Measurements from ENCODE around the gene KRT28.
"Not testable (repeated sequence)": the region's sequence is repeated elsewhere in the genome, so short reads cannot be mapped to it uniquely, and the experiment has no call there.

The KRT28 gene

DNA sequence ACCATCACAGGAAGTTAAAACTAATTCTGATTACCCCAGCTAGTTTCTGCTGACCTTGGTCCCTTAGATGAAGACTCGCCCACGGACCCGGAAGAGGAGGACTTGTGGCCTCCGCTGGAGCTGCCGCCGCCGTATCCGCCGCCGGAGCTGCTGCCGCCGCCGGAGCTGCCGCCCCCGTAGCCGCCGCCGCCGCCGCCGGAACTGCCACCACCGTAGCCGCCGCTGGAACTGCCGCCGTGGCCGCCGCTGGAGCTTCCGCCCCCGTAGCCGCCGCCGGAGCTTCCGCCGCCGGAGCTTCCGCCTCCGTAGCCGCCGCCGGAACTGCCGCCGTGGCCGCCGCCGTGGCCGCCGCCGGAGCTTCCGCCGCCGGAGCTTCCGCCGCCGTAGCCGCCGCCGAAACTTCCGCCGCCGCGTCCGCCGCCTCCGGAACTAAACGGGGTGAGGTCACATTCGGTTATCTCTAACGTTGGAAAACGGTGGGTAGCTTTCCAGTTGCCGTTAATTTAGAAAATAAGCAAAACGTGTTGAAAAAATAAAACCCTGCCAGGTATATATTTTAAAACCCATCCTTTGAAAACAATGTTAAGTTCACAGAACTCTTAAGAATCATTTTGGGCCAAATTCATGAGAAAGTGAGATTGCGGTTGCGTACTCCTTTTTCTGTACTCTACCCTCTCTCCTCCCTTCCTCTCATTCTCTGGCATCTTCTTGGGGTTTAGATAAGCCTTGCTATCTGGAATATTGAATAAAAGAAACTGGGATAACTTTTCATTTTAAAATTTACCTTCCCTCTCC is 19.2 kb upstream of the KRT28 start:
- in situ Hi-C loops (cut with MboI; ENCODE audit: low sequenced_read_pairs), result no loop called here

DNA sequence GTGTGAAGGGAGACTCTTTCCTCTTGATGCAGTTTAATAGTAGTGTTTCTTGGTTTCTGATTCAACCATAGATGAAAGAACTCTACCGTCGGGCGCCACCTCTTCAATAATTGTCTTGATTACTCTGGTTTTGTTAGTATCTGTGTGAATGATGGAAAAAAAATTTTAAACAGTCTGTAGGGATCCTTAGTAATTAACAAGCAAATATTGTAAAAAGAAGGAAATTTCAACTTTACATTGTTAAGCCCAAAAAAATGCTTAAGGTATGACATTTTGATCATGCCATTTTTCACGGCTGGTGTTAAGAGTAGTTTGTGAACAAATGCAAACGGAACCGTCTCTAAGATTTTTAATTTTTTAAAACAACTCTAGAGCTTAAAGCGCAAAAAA is 18.6 kb upstream of the KRT28 start:
- in situ Hi-C loops (cut with MboI; ENCODE audit: low sequenced_read_pairs), result no loop called here

DNA sequence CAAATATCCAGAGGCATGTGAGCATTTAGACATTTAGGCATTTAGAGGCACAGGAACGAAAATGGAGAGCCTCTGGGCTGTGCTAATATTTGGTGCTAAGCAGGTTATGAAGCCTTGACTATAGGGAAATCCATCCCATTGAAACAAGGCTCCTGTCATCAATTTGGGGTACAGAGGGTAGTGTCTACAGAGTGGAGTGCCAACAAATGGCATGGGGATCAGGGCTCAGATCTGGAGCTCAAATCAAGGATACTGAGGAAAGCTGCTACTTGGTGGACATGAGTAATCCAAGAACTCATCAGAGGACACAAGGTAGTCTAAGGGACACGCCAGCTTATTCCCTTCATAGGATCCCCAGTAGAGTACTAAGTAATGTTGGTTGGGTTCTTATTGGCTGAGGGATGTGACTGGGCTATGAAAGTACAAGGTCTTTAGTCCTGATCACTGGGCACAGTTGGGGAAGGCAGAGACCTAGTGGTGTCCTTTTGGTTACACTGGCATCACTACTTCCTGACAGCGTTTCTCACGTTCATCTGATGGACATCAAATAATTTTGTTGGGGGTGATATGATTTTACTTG is 17.4 kb upstream of the KRT28 start:
- in situ Hi-C loops (cut with MboI; ENCODE audit: low sequenced_read_pairs), result no loop called here

DNA sequence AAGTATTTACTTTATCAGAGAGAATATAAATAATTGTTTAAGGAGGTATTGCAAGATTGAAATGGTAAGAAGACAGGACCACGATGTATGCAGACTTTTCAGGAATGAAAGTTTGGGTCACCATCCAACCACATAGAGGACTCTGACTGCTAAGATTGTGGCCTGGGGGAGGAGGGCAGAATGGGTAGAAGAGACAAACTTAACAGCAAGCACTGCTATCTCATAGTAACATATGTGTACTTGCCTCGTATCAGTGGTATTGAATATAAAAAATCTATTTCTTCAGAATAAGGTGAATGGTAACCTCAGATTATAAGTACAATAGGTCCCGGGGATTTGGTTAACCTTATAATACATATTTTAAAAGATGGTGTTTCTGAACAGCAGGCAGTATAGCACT is 16.8 kb upstream of the KRT28 start:
- in situ Hi-C loops (cut with MboI; ENCODE audit: low sequenced_read_pairs), result no loop called here

DNA sequence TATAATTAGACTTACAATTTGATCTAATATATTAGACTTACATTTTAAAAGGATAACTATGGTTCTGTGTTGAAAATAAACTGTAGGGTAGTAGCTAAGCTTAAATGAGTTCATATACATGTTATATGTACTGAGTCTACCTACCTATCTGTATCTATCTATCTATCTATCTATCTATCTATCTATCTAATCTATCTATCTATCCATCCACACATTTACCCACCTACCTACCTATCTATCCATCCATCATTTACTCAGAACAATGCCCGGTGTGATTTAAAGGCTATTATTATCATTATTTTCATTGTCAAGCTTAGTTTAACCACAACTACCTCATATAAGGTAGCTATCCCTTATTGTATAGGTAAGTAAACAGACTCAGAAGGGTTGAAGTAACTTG is 15.6 kb upstream of the KRT28 start:
- in situ Hi-C loops (cut with MboI; ENCODE audit: low sequenced_read_pairs), result no loop called here

DNA sequence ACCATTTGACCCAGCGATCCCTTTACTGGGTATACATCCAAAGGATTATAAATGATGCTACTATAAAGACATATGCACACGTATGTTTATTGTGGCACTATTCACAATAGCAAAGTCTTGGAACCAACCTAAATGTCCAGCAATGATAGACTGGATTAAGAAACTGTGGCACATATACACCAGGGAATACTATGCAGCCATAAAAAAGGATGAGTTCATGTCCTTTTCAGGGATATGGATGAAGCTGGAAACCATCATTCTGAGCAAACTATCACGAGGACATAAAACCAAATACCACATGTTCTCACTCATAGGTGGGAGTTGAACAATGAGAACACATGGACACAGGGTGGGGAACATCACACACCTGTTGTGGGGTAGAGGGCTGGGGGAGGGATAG is 14.9 kb upstream of the KRT28 start:
- in situ Hi-C loops (cut with MboI; ENCODE audit: low sequenced_read_pairs), result not testable (repeated sequence)

DNA sequence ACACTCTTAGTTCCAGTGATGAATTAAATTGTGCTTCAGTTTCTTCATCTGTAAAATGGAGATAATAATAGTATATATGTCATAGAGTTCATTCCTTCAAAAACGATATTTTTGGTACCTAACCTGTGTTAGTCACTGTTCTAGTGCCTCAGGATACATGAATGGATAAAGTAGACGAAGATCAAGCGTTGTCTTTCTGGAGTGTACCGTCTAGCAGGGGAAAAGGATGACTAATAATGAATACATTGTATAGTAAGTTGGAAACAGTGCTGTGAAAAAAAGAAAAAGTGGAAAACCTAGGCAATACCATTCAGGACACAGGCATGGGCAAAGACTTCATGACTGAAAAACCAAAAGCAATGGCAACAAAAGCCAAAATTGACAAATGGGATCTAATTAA is 14.0 kb upstream of the KRT28 start:
- in situ Hi-C loops (cut with MboI; ENCODE audit: low sequenced_read_pairs), result no loop called here

DNA sequence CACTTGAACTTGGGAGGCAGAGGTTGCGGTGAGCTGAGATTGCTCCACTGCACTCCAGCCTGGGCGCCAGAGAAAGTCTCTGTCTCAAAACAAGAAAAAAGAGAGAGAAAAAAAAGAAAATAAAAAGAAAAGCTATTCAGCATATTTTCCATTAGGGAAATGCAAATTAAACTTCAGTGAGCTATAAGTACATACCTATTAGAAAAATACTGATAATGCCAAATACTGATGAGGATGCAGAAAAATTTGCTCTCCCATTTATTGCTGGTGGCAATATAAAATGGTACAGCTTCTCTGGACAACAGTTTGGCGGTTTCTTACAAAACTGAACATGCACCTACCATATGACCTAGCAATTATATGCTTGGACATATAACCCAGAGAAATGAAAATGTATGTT is 12.9 kb upstream of the KRT28 start:
- in situ Hi-C loops (cut with MboI; ENCODE audit: low sequenced_read_pairs), result no loop called here

DNA sequence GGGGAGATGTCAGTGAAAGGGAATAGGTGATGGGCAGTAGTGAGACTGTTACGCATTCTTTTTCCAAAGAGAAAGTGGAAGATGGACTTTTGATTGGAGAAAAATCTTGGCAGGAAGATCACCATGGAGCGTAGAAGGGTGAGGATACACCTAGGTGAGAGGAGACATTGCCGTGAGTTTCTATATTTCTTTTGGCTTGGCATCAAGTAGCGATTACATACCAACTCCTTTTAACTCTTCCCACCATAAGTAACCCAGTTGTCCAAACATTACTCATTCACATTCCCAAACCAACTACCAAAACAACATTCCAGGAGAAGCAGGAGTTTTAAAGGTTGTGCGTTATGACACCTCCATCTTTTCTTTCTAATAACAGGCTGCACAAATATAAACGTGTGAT is 10.7 kb upstream of the KRT28 start:
- in situ Hi-C loops (cut with MboI; ENCODE audit: low sequenced_read_pairs), result no loop called here

DNA sequence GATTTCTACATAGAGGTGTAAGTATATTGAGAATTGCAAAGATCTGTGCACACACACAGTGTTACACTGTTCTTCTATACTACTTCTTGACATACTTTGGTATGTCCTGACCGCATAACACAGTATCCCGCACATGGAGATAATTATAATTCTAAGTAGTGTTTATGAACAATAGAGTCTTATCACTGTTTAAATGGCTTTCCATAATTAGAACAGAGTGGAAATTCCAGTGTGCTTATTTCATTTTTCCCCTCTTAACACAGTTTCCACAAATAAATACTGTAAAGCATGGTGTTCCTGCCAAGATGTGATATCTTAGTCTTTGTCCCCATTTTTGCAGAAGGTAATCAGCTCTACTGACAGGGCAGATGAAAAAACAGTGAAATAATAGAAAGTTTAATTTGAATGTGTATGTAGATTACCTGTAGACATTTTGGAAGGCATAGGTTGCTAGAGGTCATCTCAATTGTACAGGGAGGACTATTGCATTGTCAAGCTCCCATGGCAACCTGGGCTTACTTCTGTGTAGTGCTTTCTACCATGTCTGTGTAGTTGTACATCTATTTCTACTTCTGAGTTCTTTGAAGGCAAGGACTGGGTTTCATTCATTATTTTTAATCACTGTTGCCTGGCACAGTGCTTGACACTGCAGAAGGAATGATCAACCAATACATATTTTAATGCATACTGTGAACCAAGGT is 10.1 kb upstream of the KRT28 start:
- in situ Hi-C loops (cut with MboI; ENCODE audit: low sequenced_read_pairs), result no loop called here

DNA sequence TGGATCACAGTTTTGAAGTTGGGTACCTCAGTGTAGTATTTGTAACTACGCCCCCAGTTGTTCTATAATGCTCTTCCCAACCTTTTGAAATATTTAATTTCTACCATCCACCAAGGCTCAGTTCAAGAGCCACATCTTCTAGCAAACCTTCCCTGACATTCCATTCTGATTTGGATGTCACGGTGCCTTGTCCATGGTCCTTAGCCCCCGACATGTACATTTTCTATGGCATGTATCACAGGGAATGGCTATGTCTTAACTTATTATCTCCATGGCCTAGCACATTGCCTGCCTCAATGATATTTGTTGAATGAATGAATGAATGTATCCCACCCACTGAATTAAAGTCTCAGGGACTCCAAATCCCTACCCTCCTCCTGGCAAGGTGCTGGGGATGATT is 6.4 kb upstream of the KRT28 start:
- in situ Hi-C loops (cut with MboI; ENCODE audit: low sequenced_read_pairs), result no loop called here

DNA sequence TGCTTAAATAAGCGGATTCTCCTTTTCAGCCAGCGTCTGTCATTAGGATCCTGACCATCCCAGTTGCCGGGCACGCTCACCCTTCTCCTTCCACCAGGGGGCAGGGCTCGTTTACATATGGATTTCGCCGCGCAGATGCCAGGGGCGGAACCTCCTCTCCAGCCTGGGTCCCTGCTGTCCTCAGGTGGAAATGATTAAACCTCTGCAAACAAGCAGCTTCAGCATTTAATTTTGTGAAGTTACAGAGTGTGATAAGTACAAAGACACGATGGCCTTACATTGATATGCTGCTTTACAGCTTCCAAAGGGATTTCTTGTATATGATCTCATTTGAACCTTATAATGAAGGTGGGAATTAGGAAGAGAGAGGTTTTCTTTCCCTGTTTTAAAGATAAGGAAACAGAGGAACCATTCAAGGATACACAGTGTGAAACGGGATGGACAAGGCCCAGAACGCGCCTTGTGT is 3.9 kb upstream of the KRT28 start:
- in situ Hi-C loops (cut with MboI; ENCODE audit: low sequenced_read_pairs), result no loop called here

DNA sequence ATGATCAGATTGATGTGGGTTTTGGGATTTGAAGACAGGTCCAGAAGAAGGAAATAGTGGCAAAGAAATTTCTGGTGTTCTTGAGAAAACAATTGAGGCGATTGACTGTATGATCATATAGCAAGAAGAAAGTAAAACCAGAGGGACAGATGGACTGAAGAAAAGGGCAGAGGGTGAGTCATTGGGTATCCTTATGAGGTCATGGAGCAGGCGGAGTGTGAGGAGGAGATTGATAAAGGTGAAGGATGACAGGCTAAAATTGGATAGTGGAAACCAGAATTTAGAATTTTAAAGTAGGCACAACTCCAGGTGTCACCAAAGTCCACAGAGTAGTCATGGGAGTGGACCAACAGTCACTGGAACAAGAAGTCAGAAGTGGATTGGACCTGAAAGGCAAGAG is 1.4 kb upstream of the KRT28 start:
- in situ Hi-C loops (cut with MboI; ENCODE audit: low sequenced_read_pairs), result no loop called here

DNA sequence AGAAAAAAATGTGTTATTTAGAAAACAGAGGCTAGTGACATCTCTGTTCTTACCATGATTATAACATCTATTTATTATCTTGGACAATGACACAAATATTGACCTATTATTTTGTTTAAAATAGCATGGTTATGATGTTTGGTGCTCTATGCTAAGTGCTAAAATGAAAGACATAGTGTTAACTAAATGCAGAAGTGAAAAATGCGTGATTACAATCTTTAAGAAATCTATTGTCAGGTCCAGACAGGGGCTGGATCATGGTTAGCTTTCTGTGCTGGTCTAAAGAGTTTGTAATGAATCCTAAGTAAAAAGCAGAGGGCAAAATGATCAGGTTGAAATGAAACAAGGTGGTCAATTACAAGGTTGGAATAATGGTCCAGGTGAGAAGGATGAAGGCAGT is 622 bp upstream of the KRT28 start:
- in situ Hi-C loops (cut with MboI; ENCODE audit: low sequenced_read_pairs), result no loop called here

DNA sequence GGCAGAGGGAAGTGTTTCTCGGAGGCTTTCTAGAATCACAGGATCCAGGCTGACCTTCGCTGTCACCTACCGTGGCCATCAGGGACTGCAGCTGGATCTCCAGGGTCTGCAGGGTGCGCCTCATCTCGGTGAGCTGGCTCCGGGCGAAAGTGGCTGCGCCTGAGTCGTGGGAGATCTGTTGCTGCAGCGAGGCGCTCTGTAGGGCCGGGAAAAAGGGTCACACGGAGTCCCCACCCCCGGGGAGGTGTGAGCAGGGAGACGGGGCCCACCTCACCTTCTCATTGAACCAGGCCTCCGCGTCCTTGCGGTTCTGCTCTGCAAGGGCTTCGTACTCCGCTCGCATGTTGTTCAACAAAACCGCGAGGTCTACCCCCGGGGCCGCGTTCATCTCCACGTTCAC is 2.9 kb downstream of the KRT28 start:
- in situ Hi-C loops (cut with MboI; ENCODE audit: low sequenced_read_pairs), result no loop called here

DNA sequence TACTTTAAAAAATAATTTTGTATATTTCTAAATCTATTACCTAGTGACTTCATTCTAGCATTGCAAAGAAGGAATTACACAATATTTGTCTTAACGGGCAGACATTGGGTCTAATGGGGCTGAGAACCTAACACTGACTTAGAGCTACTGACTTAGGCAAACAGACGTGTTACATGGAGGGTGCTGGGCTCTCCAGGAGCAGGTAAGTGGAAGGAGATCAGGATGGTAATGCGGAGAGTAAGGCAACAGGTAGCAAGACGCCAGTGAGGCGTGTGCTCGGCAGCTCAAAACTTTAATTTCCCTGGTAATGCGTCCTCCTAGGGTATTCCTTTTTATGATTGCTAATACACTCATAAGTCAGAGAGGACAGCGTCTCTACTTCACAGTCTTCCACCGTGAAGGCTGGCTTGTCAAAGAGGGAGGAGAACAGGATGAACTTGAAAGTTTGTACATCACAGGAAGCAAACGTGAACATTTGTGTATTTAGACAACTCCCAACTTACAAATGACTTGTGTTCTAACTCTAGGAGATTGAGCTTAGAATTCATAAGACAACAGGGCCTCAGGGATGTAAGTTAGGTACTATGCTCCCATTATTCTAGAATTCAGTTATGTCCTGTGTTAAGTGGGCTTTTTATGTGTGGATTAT is 4.6 kb downstream of the KRT28 start:
- in situ Hi-C loops (cut with MboI; ENCODE audit: low sequenced_read_pairs), result no loop called here

DNA sequence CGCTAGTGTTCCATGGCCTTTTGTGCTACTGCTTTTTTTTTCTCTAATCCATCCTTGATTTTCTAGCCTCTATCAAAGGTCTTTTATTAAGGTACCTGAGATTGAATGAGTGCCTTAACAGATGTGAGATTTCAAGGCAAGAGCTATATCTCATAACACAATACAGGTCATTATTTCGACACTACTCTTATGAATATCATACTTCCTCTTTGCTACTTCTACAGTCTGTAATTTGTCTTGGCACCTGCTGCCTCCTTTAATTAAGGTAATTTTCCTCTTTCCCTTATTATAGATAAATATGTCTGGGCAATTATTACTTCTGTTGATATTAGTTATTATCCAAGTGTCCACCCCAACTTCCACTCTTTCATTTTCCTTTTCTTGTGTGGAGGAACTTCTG is 5.3 kb downstream of the KRT28 start:
- in situ Hi-C loops (cut with MboI; ENCODE audit: low sequenced_read_pairs), result no loop called here

DNA sequence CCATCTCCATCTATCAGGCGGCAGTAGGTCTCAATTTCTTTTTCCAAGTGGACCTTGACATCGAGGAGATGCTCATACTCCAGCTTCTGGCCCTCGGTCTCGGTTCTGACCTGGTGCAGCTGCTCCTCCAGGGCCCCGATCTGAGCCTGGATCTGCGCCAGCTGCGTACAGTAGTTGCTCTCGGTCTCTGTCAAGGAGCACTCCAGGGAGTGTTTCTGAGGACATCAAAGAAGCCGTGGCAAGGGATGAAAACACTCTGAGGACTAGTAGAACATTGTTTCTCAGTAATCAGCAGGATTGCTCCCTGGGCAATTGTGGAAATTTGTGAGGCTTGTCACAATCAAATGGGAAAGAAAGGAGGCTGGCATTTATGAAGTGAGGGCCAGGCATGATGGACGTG is 5.9 kb downstream of the KRT28 start:
- in situ Hi-C loops (cut with MboI; ENCODE audit: low sequenced_read_pairs), result no loop called here

DNA sequence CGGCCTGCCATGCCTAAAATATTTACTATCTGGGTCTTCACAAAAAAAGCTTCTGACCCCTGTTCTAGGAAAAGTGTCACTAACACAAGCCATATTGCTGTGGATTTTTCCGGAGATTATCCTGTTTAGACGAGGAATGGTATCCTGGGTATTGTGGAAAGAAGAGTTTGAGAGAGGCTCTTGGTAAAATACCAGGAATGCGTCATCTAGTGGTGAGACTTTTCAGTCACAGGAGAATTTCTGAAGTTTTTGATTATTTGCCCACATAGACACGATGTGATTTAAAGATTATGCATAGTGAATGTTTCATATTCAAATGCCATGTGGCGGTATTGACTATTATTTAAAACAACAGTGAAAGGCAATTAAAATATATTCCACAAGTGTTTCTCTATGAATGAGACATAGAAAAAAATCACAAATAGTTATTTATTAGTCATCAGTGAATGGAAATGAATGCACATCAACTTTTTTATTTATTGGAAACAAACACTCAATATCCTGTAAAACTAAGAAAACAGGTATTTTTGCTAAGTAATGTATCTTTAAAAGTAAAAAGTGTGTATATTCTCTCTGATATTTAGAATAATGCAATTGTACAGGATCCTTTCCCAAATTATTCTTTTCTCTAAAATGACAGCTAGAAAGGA is 7.8 kb downstream of the KRT28 start:
- in situ Hi-C loops (cut with MboI; ENCODE audit: low sequenced_read_pairs), result no loop called here

DNA sequence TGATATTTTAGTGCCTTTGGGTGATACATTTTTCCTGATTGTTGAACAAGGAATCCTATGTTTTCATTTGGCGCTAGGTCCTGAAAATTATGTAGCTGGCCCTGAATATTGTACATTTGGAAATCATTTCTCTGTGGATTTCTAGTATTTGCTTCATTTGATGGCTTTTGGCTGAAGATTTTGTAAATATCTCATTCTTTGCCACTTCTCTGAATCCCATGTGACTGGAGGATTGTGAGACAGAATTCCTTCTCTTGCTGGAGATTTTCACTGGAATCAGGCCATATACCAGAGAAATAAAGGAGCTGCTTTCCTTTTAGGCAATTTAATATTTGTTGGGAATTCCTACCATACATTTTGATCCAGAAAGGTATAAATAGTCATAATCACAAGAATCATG is 8.6 kb downstream of the KRT28 start:
- in situ Hi-C loops (cut with MboI; ENCODE audit: low sequenced_read_pairs), result no loop called here

DNA sequence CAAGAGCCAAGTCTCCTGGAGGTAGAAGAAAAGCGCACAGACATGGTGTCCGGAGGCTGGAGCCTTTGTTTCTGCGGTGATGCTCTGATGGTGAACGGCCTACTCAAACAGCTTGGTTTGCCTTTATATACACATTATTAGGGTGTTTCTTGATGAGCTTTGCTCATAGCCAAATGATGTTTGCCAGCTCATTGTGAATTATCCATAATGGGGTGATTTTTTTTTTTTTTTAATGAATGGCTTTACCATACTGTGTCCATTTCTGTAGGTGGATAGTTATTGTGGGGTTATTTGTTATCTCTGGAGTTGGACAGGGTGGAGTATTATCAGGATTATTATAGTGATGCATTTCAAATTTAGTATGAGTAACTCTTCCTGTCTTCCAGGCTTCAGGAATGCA is 17.3 kb downstream of the KRT28 start, which contains the start of gene KRT27:
TSS of gene KRT27 (minus strand) at position 101 of the 400 bp plus-strand sequence. CDS start at position 44, 57 bp downstream.
- in situ Hi-C loops (cut with MboI; ENCODE audit: low sequenced_read_pairs), result no loop called here

All from HL-60/S4 treated with retinoic acid at 250 ng/mL for 4 days and 3 days (cell line).